Cerebellar cortex (tissue), 1 donor: ENCODE data around the gene RPE65.
A peak's percentile ranks its signal among the peaks of the same experiment; 100 is the strongest.
"Not testable (repeated sequence)": the region's sequence is repeated elsewhere in the genome, so short reads cannot be mapped to it uniquely, and the experiment has no call there.

Source experiments
- DNase-seq: peaks from one replicate; pipeline ENCODE4 v3.0.0-alpha.2; 2015; ENCODE audit warnings: low spot score

The RPE65 gene

GRCh38 chr1:68453060-68453670 lies 3.4 kb upstream of the RPE65 start:
- DNase-seq = no peak

GRCh38 chr1:68448365-68448764 lies 1.4 kb downstream of the RPE65 start:
- DNase-seq = no peak

GRCh38 chr1:68445709-68446108 lies 4.0 kb downstream of the RPE65 start:
- no peak for DNase-seq

GRCh38 chr1:68442822-68443556 lies 6.8 kb downstream of the RPE65 start:
- DNase-seq = peak; percentile 33

- peak; percentile 8 for DNase-seq
These were observed 7.7 kb downstream of the RPE65 start for GRCh38 chr1:68442006-68442405.

GRCh38 chr1:68438310-68438709 lies 11.4 kb downstream of the RPE65 start:
- DNase-seq = no peak

GRCh38 chr1:68433395-68433794 lies 16.4 kb downstream of the RPE65 start:
- no peak for DNase-seq

GRCh38 chr1:68431076-68431475 lies 18.7 kb downstream of the RPE65 start:
- no peak for DNase-seq

- DNase-seq = no peak
These were observed 20.4 kb downstream of the RPE65 start for GRCh38 chr1:68429233-68429808.

- no peak for DNase-seq
These were observed 23.2 kb downstream of the RPE65 start for GRCh38 chr1:68426594-68426993.

- DNase-seq = no peak
These were observed 28.4 kb downstream of the RPE65 start for GRCh38 chr1:68421350-68421749.

- no peak for DNase-seq
These were observed 40.3 kb downstream of the RPE65 start for GRCh38 chr1:68409426-68409825.

- DNase-seq = no peak
These were observed 48.2 kb downstream of the RPE65 start for GRCh38 chr1:68401506-68401905.

- DNase-seq = not testable (repeated sequence)
These were observed 54.2 kb downstream of the RPE65 start for GRCh38 chr1:68395575-68395974.

GRCh38 chr1:68392474-68392873 lies 57.3 kb downstream of the RPE65 start:
- not testable (repeated sequence) for DNase-seq

GRCh38 chr1:68385798-68386524 lies 63.8 kb downstream of the RPE65 start:
- DNase-seq = not testable (repeated sequence)

- no peak for DNase-seq
These were observed 64.8 kb downstream of the RPE65 start for GRCh38 chr1:68384872-68385411.

- DNase-seq = peak; percentile 56
These were observed 65.4 kb downstream of the RPE65 start for GRCh38 chr1:68384321-68384813.

- no peak for DNase-seq
These were observed 66.7 kb downstream of the RPE65 start for GRCh38 chr1:68383092-68383491.

GRCh38 chr1:68379085-68379478 lies 70.7 kb downstream of the RPE65 start:
- no peak for DNase-seq
